H54 (cell line): ENCODE results near the gene HGD.

Source experiments
- DNase-seq: peaks from one replicate; pipeline ENCODE4 v3.0.0; 2011; ENCODE audit warnings: low spot score, mixed read lengths; ENCODE audit not compliant: insufficient read length
- FAIRE-seq: peaks from 3 replicates; lab custom pipeline; 2011; peaks lifted over from hg19 to GRCh38; lab: Jason Lieb, UNC
- POLR2A ChIP-seq: IDR thresholded peaks from 2 replicates; pipeline ENCODE4 v1.6.1; 2011; ENCODE audit warnings: low read depth, mild to moderate bottlenecking, low read length

Gene HGD

GRCh38 chr3:120601554-120601953 is 80.5 kb downstream of the HGD start:
- FAIRE-seq (no peak), DNase-seq (no peak)
- no peak for TF ChIP-seq POLR2A

- no peak for FAIRE-seq
- no peak for TF ChIP-seq POLR2A
- DNase-seq, result no peak
These were observed 82.8 kb downstream of the HGD start for GRCh38 chr3:120599211-120599610.

GRCh38 chr3:120597445-120598049 is 84.5 kb downstream of the HGD start:
- DNase-seq, result no peak
- no peak for TF ChIP-seq POLR2A
- FAIRE-seq, result no peak

GRCh38 chr3:120596853-120597223 is 85.2 kb downstream of the HGD start:
- TF ChIP-seq POLR2A, result no peak
- no peak for FAIRE-seq
- DNase-seq, result no peak

GRCh38 chr3:120596116-120596852 is 85.8 kb downstream of the HGD start, which contains the start of gene NDUFB4:
TSS of gene NDUFB4 (plus strand) at chr3:120596336. CDS start at chr3:120596360, 24 bp downstream.
- peak; percentile 91 for DNase-seq
- TF ChIP-seq POLR2A, result peak; percentile 69
- FAIRE-seq, result peak; percentile 100

- TF ChIP-seq POLR2A, result no peak
- no peak for FAIRE-seq
These were observed 86.3 kb downstream of the HGD start for GRCh38 chr3:120595788-120596115.

GRCh38 chr3:120587332-120587975 is 94.6 kb downstream of the HGD start:
- DNase-seq, result no peak

More at GRCh38 chr3:120595788-120596115, 86.3 kb downstream of the HGD start:
- no peak for DNase-seq

More at GRCh38 chr3:120587332-120587975, 94.6 kb downstream of the HGD start:
- no peak for TF ChIP-seq POLR2A
- no peak for FAIRE-seq
